ENCODE results near the gene STX4. TPM values are rescaled to one million over a fixed set of nuclear protein-coding genes. Genes with fewer than 3 reads are reported as not detected.

The STX4 gene
- total RNA-seq, 2 donors from 2014 or later = 40.7 to 51.7 TPM

GRCh38 chr16:30991052-30991451 lies 42.3 kb upstream of the STX4 start:
- DNase-seq (ENCODE audit: low spot score) = no peak
- intact Hi-C loops (cut with DNase I) = no loop called here

DNA sequence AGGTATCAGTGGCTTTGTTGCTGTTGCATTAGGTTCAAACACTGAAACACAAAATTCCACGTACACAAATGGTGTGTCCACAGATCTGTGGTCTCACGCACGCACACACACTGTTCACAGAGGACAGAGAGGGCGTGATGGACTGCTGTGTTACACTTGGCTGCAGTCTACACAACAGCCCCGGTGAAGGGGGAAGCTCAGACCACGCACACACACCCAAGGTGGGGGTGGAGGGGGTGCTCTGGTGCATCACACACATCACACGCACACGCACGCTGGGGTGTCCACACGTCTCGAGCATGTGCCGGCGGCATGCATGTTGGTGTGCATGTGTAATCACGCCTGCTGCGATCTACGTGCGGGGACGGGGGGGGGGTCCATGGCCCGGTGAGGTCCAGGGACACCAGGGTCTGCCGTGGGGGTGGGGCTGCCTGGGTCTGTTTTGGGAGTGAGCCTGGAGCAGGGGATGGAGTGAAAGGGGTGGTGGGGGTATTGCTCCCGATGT lies 41.0 kb upstream of the STX4 start:
- WGBS = 92% methylated on average over 21 of the region's 21 CpGs

More at GRCh38 chr16:30991052-30991451, 42.3 kb upstream of the STX4 start:
- Histone ChIP-seq H3K27me3 (replicated peaks; ENCODE audit: insufficient read depth) (no peaks in the 10 kb centered on the region), H3K4me3 (no peak overlapping the region), H3K36me3 (no peaks in the 10 kb centered on the region), H3K9me3 (no peaks in the 10 kb centered on the region), H3K4me1 (replicated peaks) (no peaks in the 10 kb centered on the region), H3K27ac (no peak overlapping the region)
- TF ChIP-seq POLR2A (IDR thresholded peaks at IDR 0.05) = no peak
- no peak for TF ChIP-seq POLR2AphosphoS5 (IDR thresholded peaks at IDR 0.05)
- TF ChIP-seq, protein P1, sequence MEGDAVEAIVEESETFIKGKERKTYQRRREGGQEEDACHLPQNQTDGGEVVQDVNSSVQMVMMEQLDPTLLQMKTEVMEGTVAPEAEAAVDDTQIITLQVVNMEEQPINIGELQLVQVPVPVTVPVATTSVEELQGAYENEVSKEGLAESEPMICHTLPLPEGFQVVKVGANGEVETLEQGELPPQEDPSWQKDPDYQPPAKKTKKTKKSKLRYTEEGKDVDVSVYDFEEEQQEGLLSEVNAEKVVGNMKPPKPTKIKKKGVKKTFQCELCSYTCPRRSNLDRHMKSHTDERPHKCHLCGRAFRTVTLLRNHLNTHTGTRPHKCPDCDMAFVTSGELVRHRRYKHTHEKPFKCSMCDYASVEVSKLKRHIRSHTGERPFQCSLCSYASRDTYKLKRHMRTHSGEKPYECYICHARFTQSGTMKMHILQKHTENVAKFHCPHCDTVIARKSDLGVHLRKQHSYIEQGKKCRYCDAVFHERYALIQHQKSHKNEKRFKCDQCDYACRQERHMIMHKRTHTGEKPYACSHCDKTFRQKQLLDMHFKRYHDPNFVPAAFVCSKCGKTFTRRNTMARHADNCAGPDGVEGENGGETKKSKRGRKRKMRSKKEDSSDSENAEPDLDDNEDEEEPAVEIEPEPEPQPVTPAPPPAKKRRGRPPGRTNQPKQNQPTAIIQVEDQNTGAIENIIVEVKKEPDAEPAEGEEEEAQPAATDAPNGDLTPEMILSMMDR (IDR thresholded peaks at IDR 0.05) = no peak
- 87% methylated on average over 8 of the region's 8 CpGs for WGBS

GRCh38 chr16:30992931-30993816 lies 40.2 kb upstream of the STX4 start:
- H3K36me3 ChIP-seq = no peaks in the 10 kb centered on the region
- H3K27ac ChIP-seq = no peak overlapping the region
- H3K4me3 ChIP-seq = no peak overlapping the region
- H3K27me3 ChIP-seq (replicated peaks; ENCODE audit: insufficient read depth) = no peaks in the 10 kb centered on the region
- WGBS = 86% methylated on average over 26 of the region's 29 CpGs
- no peaks in the 10 kb centered on the region for H3K9me3 ChIP-seq
- no peak for DNase-seq (ENCODE audit: low spot score)
- no peaks in the 10 kb centered on the region for H3K4me1 ChIP-seq (replicated peaks)
- TF ChIP-seq, protein P1 (IDR thresholded peaks at IDR 0.05) = no peak
- no peak for TF ChIP-seq POLR2AphosphoS5 (IDR thresholded peaks at IDR 0.05)
- intact Hi-C loops (cut with DNase I) = no loop called here

More for the DNA sequence above, 41.0 kb upstream of the STX4 start:
- TF ChIP-seq POLR2A (IDR thresholded peaks at IDR 0.05) (no peak), POLR2AphosphoS5 (IDR thresholded peaks at IDR 0.05) (no peak)
- TF ChIP-seq, protein P1 (IDR thresholded peaks at IDR 0.05) = no peak
- no peaks in the 10 kb centered on the region for H3K27me3 ChIP-seq (replicated peaks; ENCODE audit: insufficient read depth)
- no peak for DNase-seq (ENCODE audit: low spot score)
- H3K27ac ChIP-seq = no peak overlapping the region
- H3K9me3 ChIP-seq = no peaks in the 10 kb centered on the region
- H3K36me3 ChIP-seq = no peaks in the 10 kb centered on the region
- intact Hi-C loops (cut with DNase I) = no loop called here
- H3K4me3 ChIP-seq = no peak overlapping the region
- no peaks in the 10 kb centered on the region for H3K4me1 ChIP-seq (replicated peaks)

- no peaks in the 10 kb centered on the region for H3K27me3 ChIP-seq (replicated peaks; ENCODE audit: insufficient read depth)
- H3K4me1 ChIP-seq (replicated peaks) = no peaks in the 10 kb centered on the region
- H3K4me3 ChIP-seq = no peak overlapping the region
- H3K9me3 ChIP-seq = no peaks in the 10 kb centered on the region
- intact Hi-C loops (cut with DNase I) = loop anchor here (5.0 kb wide), 1 partner anchor 36 kb away; the partner anchor contains the start of gene STX4
- H3K27ac ChIP-seq = no peak overlapping the region
- no peaks in the 10 kb centered on the region for H3K36me3 ChIP-seq
- TF ChIP-seq POLR2A (IDR thresholded peaks at IDR 0.05) = no peak
- TF ChIP-seq, protein P1 (IDR thresholded peaks at IDR 0.05) = no peak
- TF ChIP-seq POLR2AphosphoS5 (IDR thresholded peaks at IDR 0.05) = no peak
- 82% methylated on average over 11 of the region's 11 CpGs for WGBS
- no peak for DNase-seq (ENCODE audit: low spot score)
Measured at GRCh38 chr16:30995927-30996323, 37.4 kb upstream of the STX4 start.

Data from prostate gland (tissue), 2 donors.